ENCODE results near the gene EPHA1.

DNA sequence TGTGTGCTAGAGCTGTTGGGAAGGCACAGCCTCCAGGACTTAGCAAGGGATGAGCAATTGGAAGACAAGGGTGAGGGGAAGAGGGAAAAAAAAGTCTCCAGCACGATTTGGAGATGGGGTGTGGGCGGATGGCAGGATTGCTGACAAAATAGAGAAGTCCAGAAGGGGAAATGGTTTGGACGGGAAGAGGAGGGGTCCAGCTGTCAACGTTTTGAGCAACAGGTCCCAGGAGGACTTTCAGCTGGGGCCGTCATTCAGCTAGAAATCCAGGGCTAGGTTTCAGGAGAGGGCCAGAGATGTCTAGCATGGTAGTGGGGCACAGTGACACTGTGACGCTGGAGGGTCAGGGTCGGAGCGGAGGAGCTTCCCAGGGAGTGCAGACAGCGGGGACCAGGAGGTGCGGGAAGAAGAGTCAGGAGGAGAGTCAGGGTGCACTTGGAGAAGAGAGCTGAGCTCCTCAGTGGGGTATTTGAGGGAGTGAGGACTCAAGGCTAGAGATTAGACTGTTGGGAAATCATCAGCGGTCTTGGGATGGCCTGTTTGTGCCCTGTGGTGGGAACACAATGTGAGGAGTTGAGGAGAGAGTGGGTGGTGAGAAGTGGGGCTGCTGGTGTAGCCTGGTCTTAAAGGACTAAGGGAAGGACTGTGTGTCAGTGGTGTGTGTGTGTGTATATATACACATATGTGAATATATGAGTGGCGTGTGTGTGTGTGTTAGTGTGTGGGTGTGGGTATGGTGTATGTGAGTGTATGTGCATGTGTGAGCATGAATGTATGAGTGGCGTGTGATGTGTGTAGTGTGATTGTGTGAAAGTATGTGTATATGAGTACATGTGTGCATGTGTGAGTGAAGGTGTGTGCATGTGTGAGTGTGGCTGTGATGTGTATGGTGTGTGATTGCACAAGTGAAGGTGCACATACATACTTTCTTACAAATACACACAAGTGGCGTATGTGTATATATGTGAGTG, 23.7 kb downstream of the EPHA1 start:
- no peak for TF ChIP-seq POLR2A (IDR thresholded peaks at IDR 0.05)
- TF ChIP-seq CTCF (IDR thresholded peaks at IDR 0.05): no peak

Measured in body of pancreas (tissue), 4 donors.